ENCODE measurements around the gene UBTD1.

- TF ChIP-seq CTCF (IDR thresholded peaks at IDR 0.05) = no peak
- TF ChIP-seq POLR2A (IDR thresholded peaks at IDR 0.05) = no peak
These were observed 66.1 kb downstream of the UBTD1 start for GRCh38 chr10:97564776-97565175.
